GM19023 (cell line): ENCODE data around the gene DNM2.

ENCODE experiments used
- ATAC-seq: cut with Tn5 transposase; IDR thresholded peaks from one replicate; pipeline ENCODE4 v1.9.1; 2021; ENCODE audit warnings: mild to moderate bottlenecking, moderate library complexity; ENCODE audit not compliant: unreplicated experiment

The DNM2 gene

GRCh38 chr19:10811391-10812111 is 93.7 kb downstream of the DNM2 start:
- no peak for ATAC-seq

- ATAC-seq: no peak
Observed at GRCh38 chr19:10812196-10812595, 94.3 kb downstream of the DNM2 start.

DNA sequence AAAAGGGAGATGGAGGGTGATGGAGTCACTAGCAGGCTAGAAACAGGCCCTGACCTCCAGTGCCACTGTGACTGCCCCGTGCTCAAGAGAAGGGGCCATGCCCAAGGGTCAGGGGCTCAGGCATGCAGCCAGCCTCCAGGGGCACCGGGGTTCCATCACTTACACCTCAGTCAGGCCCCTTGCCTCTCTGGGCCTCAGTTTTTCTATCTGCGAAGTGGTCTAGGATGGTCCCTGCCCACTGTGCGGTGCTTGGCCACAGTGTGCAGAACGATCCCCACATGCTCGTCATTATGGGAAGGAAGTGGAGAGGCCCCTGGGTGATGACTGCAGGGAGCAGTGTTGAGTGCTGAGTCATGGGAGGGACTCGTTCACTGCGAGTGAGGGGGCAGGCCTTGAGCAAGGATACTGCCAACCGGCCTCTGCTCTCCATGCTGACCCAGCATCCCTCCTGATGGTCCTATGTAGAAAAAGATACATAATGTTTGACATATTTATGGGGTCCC is 95.1 kb downstream of the DNM2 start:
- no peak for ATAC-seq

- ATAC-seq: no peak
Observed at GRCh38 chr19:10815007-10815536, 97.2 kb downstream of the DNM2 start.

GRCh38 chr19:10815969-10816644 is 98.2 kb downstream of the DNM2 start:
- ATAC-seq: no peak

GRCh38 chr19:10816691-10817090 is 98.8 kb downstream of the DNM2 start:
- ATAC-seq: no peak

- no peak for ATAC-seq
Observed at GRCh38 chr19:10817291-10818038, 99.6 kb downstream of the DNM2 start.

DNA sequence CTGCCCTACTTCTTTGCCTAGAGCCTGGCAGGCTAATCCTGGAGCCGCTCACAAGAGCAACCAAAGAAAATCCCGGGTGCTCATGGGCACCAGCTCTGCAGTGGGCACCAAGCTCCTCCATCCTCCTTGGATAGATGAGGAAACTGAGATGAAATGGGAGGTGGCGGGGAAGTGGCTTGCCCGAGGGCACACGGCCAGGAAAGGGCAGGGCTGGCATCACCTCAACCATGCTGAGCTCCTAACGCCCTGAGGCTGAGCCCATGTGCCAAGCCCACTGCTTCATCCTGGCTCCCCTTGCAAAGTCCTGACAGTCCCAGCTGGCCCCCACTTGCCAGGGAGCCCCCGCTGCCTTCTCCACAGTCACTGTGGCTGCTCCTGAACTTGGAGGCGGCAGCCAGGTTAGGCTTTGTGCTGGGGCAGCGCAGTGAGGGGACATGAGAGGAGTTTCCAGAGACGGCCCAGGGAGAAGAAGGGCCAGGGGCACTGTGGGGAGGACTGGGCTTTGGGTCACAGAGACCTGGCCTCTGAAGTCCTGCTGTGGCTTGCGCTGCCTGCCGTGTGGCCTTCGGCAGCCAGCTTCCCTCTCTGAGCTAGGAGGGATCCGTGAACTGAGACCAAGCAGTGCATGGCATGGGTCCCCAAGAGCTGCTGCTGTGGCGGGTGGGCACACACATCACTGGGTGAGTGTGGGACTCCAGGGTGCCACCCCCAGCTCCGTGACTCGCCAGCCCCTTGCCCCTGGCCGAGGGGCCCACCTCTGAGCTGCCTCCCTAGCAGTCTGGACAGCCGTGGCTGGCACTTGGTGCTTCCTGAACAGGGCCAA is 100.6 kb downstream of the DNM2 start:
- ATAC-seq: no peak

- no peak for ATAC-seq
Observed at GRCh38 chr19:10819124-10820060, 101.5 kb downstream of the DNM2 start.

GRCh38 chr19:10820173-10820572 is 102.3 kb downstream of the DNM2 start:
- no peak for ATAC-seq

- no peak for ATAC-seq
Observed at GRCh38 chr19:10823690-10824089, 105.8 kb downstream of the DNM2 start.

DNA sequence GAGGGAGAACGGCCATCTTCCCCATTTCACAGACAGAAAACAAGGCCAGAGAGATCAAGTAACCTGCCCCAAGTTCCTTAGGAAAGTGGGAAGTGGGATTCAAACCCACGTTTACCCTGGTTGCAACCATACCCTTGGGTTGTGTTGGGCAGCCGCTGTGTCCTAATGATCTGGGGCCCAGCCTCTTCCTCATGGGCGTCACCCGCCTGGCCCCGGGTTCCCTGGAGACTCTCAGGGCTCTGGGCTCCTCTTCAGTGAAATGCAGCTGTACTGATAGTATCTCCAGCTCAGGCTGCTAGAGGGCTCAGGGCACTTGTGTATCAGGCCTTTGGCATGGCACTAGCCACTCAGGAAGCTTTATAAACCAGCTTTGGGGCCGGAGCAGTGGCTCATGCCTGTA is 108.4 kb downstream of the DNM2 start:
- no peak for ATAC-seq

DNA sequence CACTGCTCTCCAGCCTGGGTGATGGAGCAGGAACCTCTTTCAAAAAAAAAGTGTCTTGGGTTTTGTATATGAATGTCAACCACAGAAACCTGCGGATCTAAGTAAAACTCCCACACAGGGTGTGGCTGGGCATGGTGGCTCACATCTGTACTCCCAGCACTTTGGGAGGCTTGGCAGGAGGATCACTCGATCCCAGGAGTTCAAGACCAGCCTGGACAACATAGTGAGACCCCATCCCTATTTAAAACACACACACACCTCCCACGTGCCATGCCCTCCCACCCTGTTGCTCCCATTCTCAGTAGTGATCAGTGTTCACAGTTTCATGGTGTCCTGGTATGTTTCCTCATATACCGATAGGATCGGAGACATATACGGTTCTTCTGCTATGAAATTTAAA is 109.0 kb downstream of the DNM2 start:
- no peak for ATAC-seq

DNA sequence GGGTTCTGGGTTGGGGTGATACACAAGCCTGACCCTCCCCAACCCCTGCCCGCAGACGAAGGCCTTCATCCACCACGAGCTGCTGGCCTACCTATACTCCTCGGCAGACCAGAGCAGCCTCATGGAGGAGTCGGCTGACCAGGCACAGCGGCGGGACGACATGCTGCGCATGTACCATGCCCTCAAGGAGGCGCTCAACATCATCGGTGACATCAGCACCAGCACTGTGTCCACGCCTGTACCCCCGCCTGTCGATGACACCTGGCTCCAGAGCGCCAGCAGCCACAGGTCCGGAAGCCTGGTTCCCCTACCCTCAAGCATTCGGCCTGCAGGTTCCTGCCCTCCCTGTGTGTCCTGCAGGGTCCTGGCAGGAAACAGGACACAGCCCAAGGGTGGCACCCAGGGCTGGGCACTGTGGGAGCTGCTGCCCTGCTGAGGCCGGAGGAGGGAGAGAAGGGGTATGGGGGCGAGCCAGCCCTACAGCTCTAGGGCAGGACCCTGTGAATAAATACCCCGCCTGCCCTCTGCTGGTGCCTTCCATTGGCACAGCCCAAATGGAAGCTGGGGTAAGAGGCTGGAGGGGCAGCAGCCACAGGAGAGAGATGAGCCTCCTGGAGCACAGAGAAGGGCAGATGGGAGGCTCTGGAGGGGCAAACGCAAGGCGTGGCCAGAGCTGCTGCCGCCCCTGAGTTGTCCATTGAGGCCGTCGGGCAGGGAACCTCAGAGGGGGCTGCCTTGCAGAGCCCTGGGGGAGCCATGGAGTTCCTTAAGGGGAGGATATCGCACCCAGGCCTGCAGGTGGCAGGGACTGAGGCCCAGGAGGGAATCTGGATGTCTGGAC is 111.3 kb downstream of the DNM2 start:
- ATAC-seq: no peak

GRCh38 chr19:10829967-10830366 is 112.1 kb downstream of the DNM2 start:
- ATAC-seq: no peak

- no peak for ATAC-seq
Observed at GRCh38 chr19:10830370-10830769, 112.5 kb downstream of the DNM2 start.

DNA sequence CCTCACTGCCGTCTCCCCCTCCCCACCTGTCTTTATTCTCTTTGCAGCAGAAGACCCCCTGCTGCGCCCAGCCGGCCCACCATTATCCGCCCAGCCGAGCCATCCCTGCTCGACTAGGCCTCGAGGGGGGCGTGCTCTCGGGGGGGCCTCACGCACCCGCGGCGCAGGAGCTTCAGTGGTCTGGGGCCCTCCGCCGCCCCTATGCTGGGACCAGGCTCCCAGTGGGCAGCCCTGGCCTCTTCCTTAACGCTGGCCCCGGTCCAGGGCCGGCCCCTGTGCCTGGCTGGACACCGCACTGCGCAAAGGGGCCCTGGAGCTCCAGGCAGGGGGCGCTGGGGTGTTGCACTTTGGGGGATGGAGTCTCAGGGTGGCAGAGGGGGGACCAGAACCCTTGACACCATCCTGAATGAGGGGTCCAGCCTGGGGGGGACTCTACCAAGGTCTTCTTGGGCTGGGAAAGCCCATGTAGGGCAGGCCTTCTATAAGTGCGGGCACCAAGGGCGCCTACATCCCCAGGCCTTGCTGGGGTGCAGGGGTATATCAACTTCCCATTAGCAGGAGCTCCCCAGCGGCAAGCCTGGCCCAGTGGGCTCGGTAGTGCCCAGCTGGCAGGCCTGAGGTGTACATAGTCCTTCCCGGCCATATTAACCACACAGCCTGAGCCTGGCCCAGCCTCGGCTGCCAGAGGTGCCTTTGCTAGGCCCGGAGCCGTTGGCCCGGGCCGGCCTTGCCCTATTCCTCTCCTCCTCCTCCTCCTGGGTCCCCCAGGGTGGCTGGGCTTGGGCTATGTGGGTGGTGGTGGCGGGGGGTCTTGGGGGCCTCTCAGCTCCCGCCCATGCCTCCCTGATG is 113.3 kb downstream of the DNM2 start:
- ATAC-seq: no peak
